SK-N-MC (cell line): ENCODE results near the gene PWP1.

Experiments used
- EZH2 ChIP-seq: fragments of 200-600 bp; sonication (generic); IDR thresholded peaks from one replicate; pipeline ENCODE4 v1.6.1; 2017; ENCODE audit warnings: antibody characterized with exemption
- FOXP2 ChIP-seq: optimal IDR thresholded peaks from 2 replicates; pipeline ENCODE3; 2011; ENCODE audit warnings: mild to moderate bottlenecking, moderate library complexity; ENCODE audit not compliant: insufficient read depth; ENCODE audit errors: extremely low read length, control extremely low read depth
- POLR2AphosphoS5 ChIP-seq: IDR thresholded peaks from 2 replicates; pipeline ENCODE4 v1.6.1; 2012; ENCODE audit warnings: mild to moderate bottlenecking, low read depth, low read length, borderline replicate concordance

- TF ChIP-seq EZH2 (no peak), POLR2AphosphoS5 (no peak), FOXP2 (no peak)
Measured at GRCh38 chr12:107657621-107658020, 28.0 kb upstream of the PWP1 start.
